GM10266 (cell line): ENCODE results near the gene POU4F2.
A peak's percentile ranks its signal among the peaks of the same experiment; 100 is the strongest.

Source experiments
- DNase-seq: peaks from one replicate; pipeline ENCODE4 v3.0.0; 2012; ENCODE audit errors: extremely low spot score
- CTCF ChIP-seq: IDR thresholded peaks from 2 replicates; pipeline ENCODE4 v1.5.1; 2012; ENCODE audit warnings: mild to moderate bottlenecking, low read depth; ENCODE audit not compliant: control insufficient read depth, insufficient read depth; ENCODE audit errors: missing control alignments

POU4F2 gene, protein sequence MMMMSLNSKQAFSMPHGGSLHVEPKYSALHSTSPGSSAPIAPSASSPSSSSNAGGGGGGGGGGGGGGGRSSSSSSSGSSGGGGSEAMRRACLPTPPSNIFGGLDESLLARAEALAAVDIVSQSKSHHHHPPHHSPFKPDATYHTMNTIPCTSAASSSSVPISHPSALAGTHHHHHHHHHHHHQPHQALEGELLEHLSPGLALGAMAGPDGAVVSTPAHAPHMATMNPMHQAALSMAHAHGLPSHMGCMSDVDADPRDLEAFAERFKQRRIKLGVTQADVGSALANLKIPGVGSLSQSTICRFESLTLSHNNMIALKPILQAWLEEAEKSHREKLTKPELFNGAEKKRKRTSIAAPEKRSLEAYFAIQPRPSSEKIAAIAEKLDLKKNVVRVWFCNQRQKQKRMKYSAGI

GRCh38 chr4:146638786-146639505 lies at the start of gene POU4F2:
Gene POU4F2, plus strand, starts transcription at chr4:146638893. Its CDS starts 248 bp downstream, at chr4:146639141.
- peak; percentile 55 for DNase-seq
- TF ChIP-seq CTCF = no peak

DNA sequence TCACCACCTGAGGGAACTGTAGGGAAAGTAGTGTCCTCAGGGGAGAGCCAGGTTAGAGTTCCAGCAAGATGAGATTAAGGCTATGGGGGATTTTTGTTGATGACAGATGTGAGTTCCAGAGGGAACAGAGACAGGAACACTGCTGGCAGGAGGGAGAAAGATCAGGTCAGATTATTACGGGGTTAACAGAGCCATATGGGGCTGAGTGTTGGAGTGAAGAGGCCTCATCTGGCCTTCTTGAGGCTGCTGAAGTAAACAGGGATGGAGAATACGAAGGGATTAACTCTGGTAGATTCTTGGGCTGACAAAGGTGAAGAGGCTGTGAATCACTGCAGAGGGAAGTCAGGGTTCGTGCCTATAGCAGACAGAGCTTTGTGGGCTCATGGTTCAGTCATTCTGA lies 47.9 kb upstream of the POU4F2 start:
- DNase-seq = no peak
- TF ChIP-seq CTCF = no peak

- no peak for DNase-seq
- no peak for TF ChIP-seq CTCF
These were observed 46.7 kb upstream of the POU4F2 start for GRCh38 chr4:146592019-146592418.

DNA sequence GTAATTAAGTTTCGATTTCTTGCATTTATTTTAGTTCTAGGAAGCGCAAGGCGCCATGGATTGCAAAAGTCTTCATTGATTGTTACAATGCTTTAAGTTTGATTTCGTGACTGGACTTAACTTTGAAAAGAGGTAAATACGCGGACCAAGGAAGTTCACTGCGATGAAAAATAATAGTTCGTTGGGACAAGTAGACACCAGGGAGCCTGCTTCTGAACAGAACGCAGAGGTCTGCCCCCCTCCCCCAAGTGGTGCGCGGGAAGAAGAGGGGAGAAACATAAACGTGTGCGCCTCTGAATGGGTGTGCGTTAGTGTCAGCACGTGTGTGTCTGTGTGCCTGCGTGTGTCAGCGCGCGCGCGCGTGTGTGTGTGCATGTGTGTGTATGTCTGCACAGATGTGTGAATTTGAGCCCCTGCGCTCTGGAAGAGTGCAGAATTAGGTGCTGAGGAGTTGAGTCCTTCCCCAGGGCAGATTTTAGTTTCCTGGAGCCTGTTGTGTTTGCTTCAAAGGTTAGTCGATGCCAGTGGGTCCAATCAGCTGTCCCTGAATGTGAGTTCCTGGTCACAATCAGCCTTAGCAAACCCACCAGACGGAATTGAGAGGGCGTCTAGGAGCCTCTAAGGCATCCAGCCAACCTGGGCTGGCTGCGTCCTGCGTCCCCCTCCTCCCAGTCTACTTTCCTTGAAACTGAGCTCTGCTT lies 5.8 kb upstream of the POU4F2 start:
- TF ChIP-seq CTCF = no peak

GRCh38 chr4:146633471-146633800 lies 5.3 kb upstream of the POU4F2 start:
- TF ChIP-seq CTCF = no peak
- DNase-seq = no peak

More for the DNA sequence above, 5.8 kb upstream of the POU4F2 start:
- no peak for DNase-seq

GRCh38 chr4:146634825-146635224 lies 3.9 kb upstream of the POU4F2 start:
- no peak for DNase-seq
- TF ChIP-seq CTCF = no peak
